ENCODE measurements around the gene PTPRM. TPM values are rescaled to one million over a fixed set of nuclear protein-coding genes. Genes with fewer than 3 reads are reported as not detected.

The PTPRM gene
- total RNA-seq, 1 donor from 2014 or later: 1.00 TPM

- POLR2A ChIA-PET: no interaction called here
- H3K4me3 Mint-ChIP-seq: no peak overlapping the region
- CTCF ChIA-PET: no interaction called here
- intact Hi-C loops (cut with micrococcal nuclease): no loop called here
- H3K9me3 Mint-ChIP-seq: no peaks in the 10 kb centered on the region
- no peaks in the 10 kb centered on the region for H3K27me3 Mint-ChIP-seq
- TF ChIP-seq CTCF (IDR thresholded peaks at IDR 0.05): no peak
- H3K36me3 Mint-ChIP-seq (ENCODE audit: low read depth): no peaks in the 10 kb centered on the region
- no peak overlapping the region for H3K27ac Mint-ChIP-seq
- no peaks in the 10 kb centered on the region for H3K4me1 Mint-ChIP-seq
- no peak for ATAC-seq (ENCODE audit: low read depth)
- no peak for DNase-seq
These were observed 629.1 kb downstream of the PTPRM start for GRCh38 chr18:8196238-8196637.

GRCh38 chr18:8197499-8197898 lies 630.4 kb downstream of the PTPRM start:
- H3K4me3 Mint-ChIP-seq: no peak overlapping the region
- ChIA-PET CTCF (no interaction called here), POLR2A (no interaction called here)
- DNase-seq (no peak), ATAC-seq (ENCODE audit: low read depth) (no peak)
- no peaks in the 10 kb centered on the region for H3K27me3 Mint-ChIP-seq
- intact Hi-C loops (cut with micrococcal nuclease): no loop called here
- no peaks in the 10 kb centered on the region for H3K4me1 Mint-ChIP-seq
- no peak for TF ChIP-seq CTCF (IDR thresholded peaks at IDR 0.05)
- H3K9me3 Mint-ChIP-seq: no peaks in the 10 kb centered on the region
- no peaks in the 10 kb centered on the region for H3K36me3 Mint-ChIP-seq (ENCODE audit: low read depth)
- H3K27ac Mint-ChIP-seq: no peak overlapping the region

- H3K27ac Mint-ChIP-seq: no peak overlapping the region
- no peaks in the 10 kb centered on the region for H3K36me3 Mint-ChIP-seq (ENCODE audit: low read depth)
- CTCF ChIA-PET: no interaction called here
- H3K9me3 Mint-ChIP-seq: no peaks in the 10 kb centered on the region
- ATAC-seq (ENCODE audit: low read depth): no peak
- no peak for TF ChIP-seq CTCF (IDR thresholded peaks at IDR 0.05)
- no peaks in the 10 kb centered on the region for H3K4me1 Mint-ChIP-seq
- POLR2A ChIA-PET: no interaction called here
- intact Hi-C loops (cut with micrococcal nuclease): no loop called here
- H3K27me3 Mint-ChIP-seq: no peaks in the 10 kb centered on the region
- no peak for DNase-seq
- H3K4me3 Mint-ChIP-seq: no peak overlapping the region
These were observed 640.9 kb downstream of the PTPRM start for GRCh38 chr18:8207996-8208395.

GRCh38 chr18:8208716-8209115 lies 641.6 kb downstream of the PTPRM start:
- ChIA-PET POLR2A (no interaction called here), CTCF (no interaction called here)
- TF ChIP-seq CTCF (IDR thresholded peaks at IDR 0.05): no peak
- DNase-seq: no peak
- no peaks in the 10 kb centered on the region for H3K36me3 Mint-ChIP-seq (ENCODE audit: low read depth)
- ATAC-seq (ENCODE audit: low read depth): no peak
- H3K9me3 Mint-ChIP-seq: no peaks in the 10 kb centered on the region
- H3K27ac Mint-ChIP-seq: no peak overlapping the region
- intact Hi-C loops (cut with micrococcal nuclease): no loop called here
- no peaks in the 10 kb centered on the region for H3K27me3 Mint-ChIP-seq
- H3K4me3 Mint-ChIP-seq: no peak overlapping the region
- H3K4me1 Mint-ChIP-seq: no peaks in the 10 kb centered on the region

- intact Hi-C loops (cut with micrococcal nuclease): no loop called here
- CTCF ChIA-PET: no interaction called here
- TF ChIP-seq CTCF (IDR thresholded peaks at IDR 0.05): no peak
- Mint-ChIP-seq H3K27ac (no peak overlapping the region), H3K27me3 (no peaks in the 10 kb centered on the region), H3K4me1 (no peaks in the 10 kb centered on the region), H3K9me3 (no peaks in the 10 kb centered on the region), H3K36me3 (ENCODE audit: low read depth) (no peaks in the 10 kb centered on the region), H3K4me3 (no peak overlapping the region)
- POLR2A ChIA-PET: no interaction called here
- no peak for DNase-seq
- no peak for ATAC-seq (ENCODE audit: low read depth)
These were observed 646.0 kb downstream of the PTPRM start for GRCh38 chr18:8212896-8213780.

All from activated B cell treated with CpG ODN at 0.5 μM for 24 hours (primary cell).